CD4-positive, alpha-beta T cell treated with Interleukin-6 at 100 ng/mL for 8 hours (primary cell): ENCODE measurements around the gene GRID2IP.

Experiments
- DNase-seq: peaks from one replicate; pipeline ENCODE4 v3.0.0-alpha.2; 2020; ENCODE audit warnings: mixed read lengths, low spot score

GRID2IP gene

GRCh38 chr7:6520163-6520981, 30.9 kb downstream of the GRID2IP start:
- DNase-seq: no peak

GRCh38 chr7:6516387-6516983, 34.8 kb downstream of the GRID2IP start:
- peak; percentile 70 for DNase-seq

- no peak for DNase-seq
Measured at GRCh38 chr7:6513541-6513940, 37.7 kb downstream of the GRID2IP start.

GRCh38 chr7:6512892-6513291, 38.4 kb downstream of the GRID2IP start:
- no peak for DNase-seq

- no peak for DNase-seq
Measured at GRCh38 chr7:6510476-6511133, 40.7 kb downstream of the GRID2IP start.

GRCh38 chr7:6508950-6509349, 42.3 kb downstream of the GRID2IP start:
- DNase-seq: no peak

GRCh38 chr7:6508539-6508938, 42.7 kb downstream of the GRID2IP start:
- no peak for DNase-seq

- no peak for DNase-seq
Measured at GRCh38 chr7:6507906-6508305, 43.4 kb downstream of the GRID2IP start.

GRCh38 chr7:6505685-6506559, 45.3 kb downstream of the GRID2IP start:
- no peak for DNase-seq

- no peak for DNase-seq
Measured at GRCh38 chr7:6504996-6505395, 46.3 kb downstream of the GRID2IP start.

GRCh38 chr7:6502886-6503285, 48.4 kb downstream of the GRID2IP start:
- no peak for DNase-seq

GRCh38 chr7:6501586-6502564, 49.4 kb downstream of the GRID2IP start:
- DNase-seq: no peak

- no peak for DNase-seq
Measured at GRCh38 chr7:6500691-6501090, 50.6 kb downstream of the GRID2IP start.

- DNase-seq: no peak
Measured at GRCh38 chr7:6497994-6498393, 53.3 kb downstream of the GRID2IP start.

- no peak for DNase-seq
Measured at GRCh38 chr7:6497637-6497905, 53.7 kb downstream of the GRID2IP start.

- DNase-seq: no peak
Measured at GRCh38 chr7:6496842-6497636, 54.2 kb downstream of the GRID2IP start.

- no peak for DNase-seq
Measured at GRCh38 chr7:6495597-6496262, 55.5 kb downstream of the GRID2IP start.

- no peak for DNase-seq
Measured at GRCh38 chr7:6494365-6494764, 56.9 kb downstream of the GRID2IP start.

- no peak for DNase-seq
Measured at GRCh38 chr7:6491194-6491593, 60.1 kb downstream of the GRID2IP start.

GRCh38 chr7:6489612-6490011, 61.6 kb downstream of the GRID2IP start:
- no peak for DNase-seq
